ENCODE data around the gene TPRG1L.

Gene TPRG1L

GRCh38 chr1:3614755-3615742 lies 9.8 kb upstream of the TPRG1L start:
- TF ChIP-seq CTCF (IDR thresholded peaks at IDR 0.05; ENCODE audit: insufficient read depth, low read depth, low read length, missing control alignments): peak; percentile 69
- DNase-seq (ENCODE audit: low read depth): peak; percentile 20
- H3K4me3 ChIP-seq (ENCODE audit: low read depth, low read length): no peak overlapping the region

- TF ChIP-seq CTCF (IDR thresholded peaks at IDR 0.05; ENCODE audit: insufficient read depth, low read depth, low read length, missing control alignments): no peak
- no peak for DNase-seq (ENCODE audit: low read depth)
- H3K4me3 ChIP-seq (ENCODE audit: low read depth, low read length): no peak overlapping the region
Measured at GRCh38 chr1:3616861-3617260, 8.0 kb upstream of the TPRG1L start.

DNA sequence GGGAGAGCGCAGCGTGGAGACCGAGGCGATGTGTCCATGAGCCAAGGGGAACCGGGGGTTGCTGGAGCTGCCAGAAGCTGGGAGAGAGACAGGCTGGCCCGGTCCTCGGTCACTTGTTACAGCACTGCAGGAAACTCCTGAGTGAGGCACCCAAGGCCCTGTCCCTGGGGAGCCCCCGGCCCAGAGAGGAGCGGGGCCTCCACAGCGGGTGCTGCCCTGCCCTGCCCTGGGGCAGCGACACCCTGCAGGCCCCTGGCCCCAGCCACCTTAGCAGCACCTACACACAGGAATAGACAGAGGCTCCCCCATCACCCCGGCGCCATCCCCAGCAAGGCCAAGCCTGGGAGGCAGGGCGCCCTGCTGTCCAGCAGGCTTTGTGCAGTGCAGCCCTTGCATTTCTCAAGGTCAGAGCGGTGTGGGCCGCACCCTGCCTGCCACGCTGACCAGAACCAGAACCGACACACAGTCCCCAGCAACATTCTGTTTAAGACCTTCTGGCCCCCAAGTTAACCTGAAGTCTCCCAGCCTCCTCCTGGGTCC lies 6.9 kb upstream of the TPRG1L start:
- DNase-seq (ENCODE audit: low read depth): no peak
- TF ChIP-seq CTCF (IDR thresholded peaks at IDR 0.05; ENCODE audit: insufficient read depth, low read depth, low read length, missing control alignments): no peak
- H3K4me3 ChIP-seq (ENCODE audit: low read depth, low read length): no peak overlapping the region

DNA sequence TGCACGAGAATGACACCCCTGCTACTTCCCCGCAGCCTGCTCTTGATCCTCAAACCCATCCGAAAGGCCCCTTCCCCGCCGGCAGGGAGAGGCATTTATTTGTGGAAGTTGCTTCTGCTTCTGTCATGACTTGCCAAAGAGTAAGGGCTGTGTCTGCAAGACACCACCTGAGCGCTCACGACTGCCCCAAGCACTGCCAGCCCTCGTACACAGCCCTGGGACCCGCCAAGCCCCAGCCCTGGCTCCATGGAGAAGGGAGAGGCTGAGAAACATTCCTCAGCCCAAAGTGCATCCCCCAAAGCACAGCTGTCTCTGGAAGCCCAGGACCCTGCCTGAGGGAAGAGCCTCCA lies 6.3 kb upstream of the TPRG1L start:
- no peak overlapping the region for H3K4me3 ChIP-seq (ENCODE audit: low read depth, low read length)
- DNase-seq (ENCODE audit: low read depth): no peak
- no peak for TF ChIP-seq CTCF (IDR thresholded peaks at IDR 0.05; ENCODE audit: insufficient read depth, low read depth, low read length, missing control alignments)

DNA sequence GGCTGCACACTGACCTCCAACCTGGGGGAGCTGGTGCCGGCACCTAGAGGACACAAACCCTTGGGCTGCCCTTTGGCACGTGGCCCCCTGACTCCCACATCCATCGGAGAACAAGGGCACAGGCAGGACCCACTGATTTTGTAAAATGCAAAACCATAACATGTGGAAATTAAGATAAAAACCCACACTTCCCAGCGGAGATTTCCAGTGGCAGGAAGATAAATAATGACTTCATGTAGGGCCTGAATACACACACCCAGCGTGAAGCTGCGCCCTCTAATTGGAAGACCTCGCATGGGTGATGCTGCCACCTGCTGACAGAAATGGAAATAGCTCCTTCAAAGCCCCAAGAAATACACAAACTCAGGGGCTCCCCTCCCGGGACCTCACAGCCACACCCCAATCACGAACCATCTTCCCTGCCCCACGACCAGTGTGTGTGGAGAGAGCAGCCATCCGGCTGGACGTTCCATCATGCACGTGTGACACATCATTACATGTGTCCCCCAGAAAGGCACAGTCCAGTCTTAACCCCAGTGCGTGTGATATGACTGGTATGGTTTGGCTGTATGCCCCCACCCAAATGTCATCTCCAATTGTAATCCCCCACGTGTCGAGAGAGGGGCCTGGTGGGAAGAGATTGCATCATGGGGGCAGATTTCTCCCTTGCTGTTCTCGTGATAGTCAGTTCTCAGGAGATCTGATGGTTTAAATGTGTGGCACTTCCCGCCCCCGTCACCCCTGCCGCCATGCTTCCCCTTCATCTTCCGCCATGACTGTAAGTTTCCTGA lies 5.7 kb upstream of the TPRG1L start:
- H3K4me3 ChIP-seq (ENCODE audit: low read depth, low read length): no peak overlapping the region
- peak; percentile 76 for TF ChIP-seq CTCF (IDR thresholded peaks at IDR 0.05; ENCODE audit: insufficient read depth, low read depth, low read length, missing control alignments)
- DNase-seq (ENCODE audit: low read depth): peak; percentile 80

- no peak overlapping the region for H3K4me3 ChIP-seq (ENCODE audit: low read depth, low read length)
- no peak for DNase-seq (ENCODE audit: low read depth)
- no peak for TF ChIP-seq CTCF (IDR thresholded peaks at IDR 0.05; ENCODE audit: insufficient read depth, low read depth, low read length, missing control alignments)
Measured at GRCh38 chr1:3620708-3621107, 4.1 kb upstream of the TPRG1L start.

Measured in GM12865 (cell line).